ENCODE measurements around the gene MYMK. TPM values are rescaled to one million over a fixed set of nuclear protein-coding genes. Genes with fewer than 3 reads are reported as not detected.

MYMK gene
- total and polyA plus RNA-seq, 7 donors, result not detected

DNA sequence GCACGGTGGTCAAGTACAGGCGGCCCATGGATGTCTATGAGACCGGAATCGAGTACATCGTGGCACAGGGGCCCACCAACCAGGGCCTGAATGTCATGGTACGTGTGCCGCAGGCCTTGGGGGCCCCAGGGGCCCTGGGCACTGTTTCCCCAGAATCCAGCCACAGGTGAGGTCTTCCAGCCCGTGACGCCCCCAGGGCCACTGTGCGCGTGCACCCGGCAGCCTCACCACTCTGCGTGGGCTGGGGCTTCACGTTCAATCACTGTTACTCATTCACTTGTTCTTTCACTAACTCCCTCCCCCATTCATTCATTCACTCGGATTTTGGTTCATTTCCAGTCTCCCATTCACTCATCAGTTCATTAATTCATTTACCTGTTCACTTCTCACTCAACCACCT, 22.4 kb upstream of the MYMK start:
- 85 to 87% methylated on average over 15 of the region's 15 CpGs for WGBS, 2 donors
- TF ChIP-seq EP300 (IDR thresholded peaks at IDR 0.05) (no peak), POLR2A (IDR thresholded peaks at IDR 0.05) (no peak), POLR2AphosphoS5 (IDR thresholded peaks at IDR 0.05) (no peak)
- TF ChIP-seq, protein P1, sequence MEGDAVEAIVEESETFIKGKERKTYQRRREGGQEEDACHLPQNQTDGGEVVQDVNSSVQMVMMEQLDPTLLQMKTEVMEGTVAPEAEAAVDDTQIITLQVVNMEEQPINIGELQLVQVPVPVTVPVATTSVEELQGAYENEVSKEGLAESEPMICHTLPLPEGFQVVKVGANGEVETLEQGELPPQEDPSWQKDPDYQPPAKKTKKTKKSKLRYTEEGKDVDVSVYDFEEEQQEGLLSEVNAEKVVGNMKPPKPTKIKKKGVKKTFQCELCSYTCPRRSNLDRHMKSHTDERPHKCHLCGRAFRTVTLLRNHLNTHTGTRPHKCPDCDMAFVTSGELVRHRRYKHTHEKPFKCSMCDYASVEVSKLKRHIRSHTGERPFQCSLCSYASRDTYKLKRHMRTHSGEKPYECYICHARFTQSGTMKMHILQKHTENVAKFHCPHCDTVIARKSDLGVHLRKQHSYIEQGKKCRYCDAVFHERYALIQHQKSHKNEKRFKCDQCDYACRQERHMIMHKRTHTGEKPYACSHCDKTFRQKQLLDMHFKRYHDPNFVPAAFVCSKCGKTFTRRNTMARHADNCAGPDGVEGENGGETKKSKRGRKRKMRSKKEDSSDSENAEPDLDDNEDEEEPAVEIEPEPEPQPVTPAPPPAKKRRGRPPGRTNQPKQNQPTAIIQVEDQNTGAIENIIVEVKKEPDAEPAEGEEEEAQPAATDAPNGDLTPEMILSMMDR (IDR thresholded peaks at IDR 0.05), result no peak
- H3K4me1 ChIP-seq, result peaks cover 0 to 15% (median 4%) of the 10 kb centered on the region in 4 donors
- peaks cover 0 to 13% (median 0%) of the 10 kb centered on the region in 4 donors for H3K36me3 ChIP-seq
- intact Hi-C loops (cut with DNase I), result no loop called here
- no peaks in the 10 kb centered on the region for H3K27me3 ChIP-seq
- H3K4me3 ChIP-seq, result no peak overlapping the region
- H3K9me3 ChIP-seq, result no peaks in the 10 kb centered on the region
- no peak for DNase-seq
- no peak overlapping the region for H3K27ac ChIP-seq

DNA sequence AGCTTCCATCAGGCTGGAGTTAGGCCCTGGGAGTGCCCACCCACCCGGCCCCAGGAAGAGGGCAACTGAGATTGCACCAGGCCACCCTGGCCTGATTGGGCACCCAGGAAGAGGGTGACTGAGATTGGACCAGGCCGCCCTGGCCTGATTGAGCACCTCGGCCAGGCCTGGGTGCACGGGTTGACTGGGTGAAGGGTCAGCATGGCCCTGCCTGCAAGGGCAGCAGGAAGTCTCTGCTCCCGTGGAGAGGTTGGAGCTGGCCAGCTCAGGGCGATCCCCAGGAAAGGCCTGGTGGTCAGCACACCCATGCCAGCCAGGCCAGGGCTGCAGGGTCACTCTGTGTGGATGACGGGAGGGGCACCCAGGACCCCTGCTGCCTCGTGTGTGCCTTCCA, 21.5 kb upstream of the MYMK start:
- peaks cover 0 to 15% (median 4%) of the 10 kb centered on the region in 4 donors for H3K4me1 ChIP-seq
- no peak overlapping the region for H3K27ac ChIP-seq
- peaks cover 0 to 13% (median 0%) of the 10 kb centered on the region in 4 donors for H3K36me3 ChIP-seq
- H3K4me3 ChIP-seq, result no peak overlapping the region
- 67 to 74% methylated on average over 8 of the region's 8 CpGs for WGBS, 2 donors
- H3K27me3 ChIP-seq, result no peaks in the 10 kb centered on the region
- H3K9me3 ChIP-seq, result no peaks in the 10 kb centered on the region
- intact Hi-C loops (cut with DNase I), result no loop called here
- TF ChIP-seq, protein P1 (IDR thresholded peaks at IDR 0.05), result no peak
- TF ChIP-seq POLR2AphosphoS5 (IDR thresholded peaks at IDR 0.05) (no peak), POLR2A (IDR thresholded peaks at IDR 0.05) (no peak), EP300 (IDR thresholded peaks at IDR 0.05) (no peak)
- DNase-seq, result no peak

DNA sequence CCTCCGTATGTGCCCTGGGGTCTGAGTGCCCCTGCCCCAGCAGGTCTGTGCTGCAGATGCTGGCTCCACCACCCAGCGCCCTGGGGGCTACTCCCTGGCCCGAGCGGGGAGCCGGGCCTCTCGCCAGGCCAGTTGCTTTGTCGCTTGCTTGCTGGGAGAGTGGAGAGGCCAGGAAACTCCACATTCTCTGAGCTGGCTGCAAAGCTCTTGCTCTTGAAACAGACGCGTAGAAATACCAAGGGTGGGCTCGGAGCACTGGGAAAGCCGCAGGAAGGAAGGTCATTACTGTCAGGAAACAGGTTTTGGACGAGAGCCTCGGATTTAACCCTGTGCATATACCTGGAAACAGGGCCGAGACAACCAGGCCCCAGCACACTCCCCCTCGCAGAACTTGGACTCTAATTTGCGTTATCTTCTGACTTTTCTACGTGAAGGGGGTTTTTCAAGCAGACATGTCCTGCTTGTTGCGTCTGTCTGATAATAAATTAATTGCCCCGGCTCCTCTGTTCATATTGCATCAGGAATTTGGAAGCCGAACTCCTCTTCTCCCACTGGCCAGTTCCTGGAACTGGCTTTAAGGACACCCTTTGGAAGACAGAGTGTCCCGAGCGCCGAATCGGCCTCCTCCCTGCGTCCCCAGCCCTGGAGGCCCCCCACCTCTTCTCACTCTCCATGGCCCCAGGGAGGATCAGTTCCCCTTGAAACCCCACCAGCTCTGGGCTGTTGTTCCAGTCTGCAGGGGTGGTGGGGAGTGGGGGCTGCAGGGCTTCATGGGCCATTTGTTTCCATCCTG, 20.9 kb upstream of the MYMK start:
- no peak for DNase-seq

DNA sequence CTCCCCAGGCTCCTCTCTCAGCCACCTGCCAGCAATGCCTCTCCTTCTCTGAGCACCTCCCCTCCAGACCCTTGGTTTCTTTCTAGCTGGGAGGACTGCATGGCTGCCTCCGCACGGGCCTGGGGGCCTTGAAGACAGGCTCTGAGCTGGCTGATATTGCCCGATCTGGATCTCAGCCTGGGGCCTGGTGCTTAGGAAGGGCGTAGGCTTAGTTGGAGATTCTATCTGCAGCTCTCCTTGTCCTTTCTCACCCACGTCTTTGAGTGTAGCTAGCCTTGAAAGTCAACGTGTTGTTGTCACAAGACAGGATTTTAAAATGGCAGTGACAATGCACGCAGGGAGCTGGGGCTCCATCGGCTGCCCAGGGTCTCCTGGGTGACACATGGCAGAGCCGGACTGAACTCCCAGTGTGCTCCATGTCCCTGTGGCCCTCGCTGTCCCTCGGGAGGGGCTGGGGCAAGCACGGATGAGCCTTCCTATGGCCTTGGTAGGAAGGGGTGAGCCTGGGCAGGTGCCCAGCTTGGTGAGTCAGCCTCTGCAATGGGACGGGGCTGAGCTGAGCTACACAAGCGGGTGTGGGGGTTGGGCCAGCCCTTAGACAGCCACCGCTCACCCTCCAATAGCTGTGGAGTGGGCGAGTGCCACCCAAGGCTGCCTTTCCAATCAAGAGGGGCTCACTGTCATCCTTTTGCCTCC, 19.2 kb upstream of the MYMK start:
- WGBS, 2 donors, result 83 to 85% methylated on average over 16 of the region's 16 CpGs
- intact Hi-C loops (cut with DNase I), result no loop called here
- Histone ChIP-seq H3K27ac (no peak overlapping the region), H3K4me1 (peaks cover 0 to 23% (median 10%) of the 10 kb centered on the region in 4 donors), H3K4me3 (no peak overlapping the region), H3K36me3 (peaks cover 0 to 16% (median 0%) of the 10 kb centered on the region in 4 donors), H3K27me3 (no peaks in the 10 kb centered on the region), H3K9me3 (no peaks in the 10 kb centered on the region)
- TF ChIP-seq POLR2AphosphoS5 (IDR thresholded peaks at IDR 0.05), result no peak
- TF ChIP-seq, protein P1 (IDR thresholded peaks at IDR 0.05), result no peak
- no peak for TF ChIP-seq EP300 (IDR thresholded peaks at IDR 0.05)
- TF ChIP-seq POLR2A (IDR thresholded peaks at IDR 0.05), result no peak
- DNase-seq, result no peak

More for the DNA sequence above, 20.9 kb upstream of the MYMK start:
- Histone ChIP-seq H3K4me1 (peaks cover 0 to 15% (median 4%) of the 10 kb centered on the region in 4 donors), H3K36me3 (peaks cover 0 to 12% (median 0%) of the 10 kb centered on the region in 4 donors), H3K27ac (peak overlapping the region in 3 of 4 donors; percentile 14 to 62 (median 50)), H3K4me3 (no peak overlapping the region), H3K9me3 (no peaks in the 10 kb centered on the region), H3K27me3 (no peaks in the 10 kb centered on the region)
- intact Hi-C loops (cut with DNase I), result no loop called here
- no peak for TF ChIP-seq EP300 (IDR thresholded peaks at IDR 0.05)
- TF ChIP-seq POLR2A (IDR thresholded peaks at IDR 0.05), result no peak
- TF ChIP-seq, protein P1 (IDR thresholded peaks at IDR 0.05), result no peak
- no peak for TF ChIP-seq POLR2AphosphoS5 (IDR thresholded peaks at IDR 0.05)
- WGBS, 2 donors, result 75 to 80% methylated on average over 25 of the region's 25 CpGs

Measured in sigmoid colon (tissue), 7 donors.